Activated naive CD4-positive, alpha-beta T cell treated with anti-CD3 and anti-CD28 coated beads, Interleukin-2, amount 10 ng/mL, durations not matched to agents 5 hours and 36 hours (primary cell): ENCODE results near the gene MYBPC1. TPM values are rescaled to one million over a fixed set of nuclear protein-coding genes. Genes with fewer than 3 reads are reported as not detected.

Experiments
- total RNA-seq, 2 experiments: library from RNA; stranded (reverse); gene quantifications; one replicate each; pipeline ENCODE4 v1.2.3, GENCODE V29; 2021

Gene MYBPC1, protein sequence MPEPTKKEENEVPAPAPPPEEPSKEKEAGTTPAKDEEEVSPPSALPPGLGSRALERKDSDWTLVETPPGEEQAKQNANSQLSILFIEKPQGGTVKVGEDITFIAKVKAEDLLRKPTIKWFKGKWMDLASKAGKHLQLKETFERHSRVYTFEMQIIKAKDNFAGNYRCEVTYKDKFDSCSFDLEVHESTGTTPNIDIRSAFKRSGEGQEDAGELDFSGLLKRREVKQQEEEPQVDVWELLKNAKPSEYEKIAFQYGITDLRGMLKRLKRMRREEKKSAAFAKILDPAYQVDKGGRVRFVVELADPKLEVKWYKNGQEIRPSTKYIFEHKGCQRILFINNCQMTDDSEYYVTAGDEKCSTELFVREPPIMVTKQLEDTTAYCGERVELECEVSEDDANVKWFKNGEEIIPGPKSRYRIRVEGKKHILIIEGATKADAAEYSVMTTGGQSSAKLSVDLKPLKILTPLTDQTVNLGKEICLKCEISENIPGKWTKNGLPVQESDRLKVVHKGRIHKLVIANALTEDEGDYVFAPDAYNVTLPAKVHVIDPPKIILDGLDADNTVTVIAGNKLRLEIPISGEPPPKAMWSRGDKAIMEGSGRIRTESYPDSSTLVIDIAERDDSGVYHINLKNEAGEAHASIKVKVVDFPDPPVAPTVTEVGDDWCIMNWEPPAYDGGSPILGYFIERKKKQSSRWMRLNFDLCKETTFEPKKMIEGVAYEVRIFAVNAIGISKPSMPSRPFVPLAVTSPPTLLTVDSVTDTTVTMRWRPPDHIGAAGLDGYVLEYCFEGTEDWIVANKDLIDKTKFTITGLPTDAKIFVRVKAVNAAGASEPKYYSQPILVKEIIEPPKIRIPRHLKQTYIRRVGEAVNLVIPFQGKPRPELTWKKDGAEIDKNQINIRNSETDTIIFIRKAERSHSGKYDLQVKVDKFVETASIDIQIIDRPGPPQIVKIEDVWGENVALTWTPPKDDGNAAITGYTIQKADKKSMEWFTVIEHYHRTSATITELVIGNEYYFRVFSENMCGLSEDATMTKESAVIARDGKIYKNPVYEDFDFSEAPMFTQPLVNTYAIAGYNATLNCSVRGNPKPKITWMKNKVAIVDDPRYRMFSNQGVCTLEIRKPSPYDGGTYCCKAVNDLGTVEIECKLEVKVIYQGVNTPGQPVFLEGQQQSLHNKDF
- total RNA-seq: not detected

GRCh38 chr12:101594700-101595099 is at the start of gene MYBPC1:
TSS of gene MYBPC1 (plus strand) at chr12:101594971. CDS start at chr12:101595071, 100 bp downstream.

DNA sequence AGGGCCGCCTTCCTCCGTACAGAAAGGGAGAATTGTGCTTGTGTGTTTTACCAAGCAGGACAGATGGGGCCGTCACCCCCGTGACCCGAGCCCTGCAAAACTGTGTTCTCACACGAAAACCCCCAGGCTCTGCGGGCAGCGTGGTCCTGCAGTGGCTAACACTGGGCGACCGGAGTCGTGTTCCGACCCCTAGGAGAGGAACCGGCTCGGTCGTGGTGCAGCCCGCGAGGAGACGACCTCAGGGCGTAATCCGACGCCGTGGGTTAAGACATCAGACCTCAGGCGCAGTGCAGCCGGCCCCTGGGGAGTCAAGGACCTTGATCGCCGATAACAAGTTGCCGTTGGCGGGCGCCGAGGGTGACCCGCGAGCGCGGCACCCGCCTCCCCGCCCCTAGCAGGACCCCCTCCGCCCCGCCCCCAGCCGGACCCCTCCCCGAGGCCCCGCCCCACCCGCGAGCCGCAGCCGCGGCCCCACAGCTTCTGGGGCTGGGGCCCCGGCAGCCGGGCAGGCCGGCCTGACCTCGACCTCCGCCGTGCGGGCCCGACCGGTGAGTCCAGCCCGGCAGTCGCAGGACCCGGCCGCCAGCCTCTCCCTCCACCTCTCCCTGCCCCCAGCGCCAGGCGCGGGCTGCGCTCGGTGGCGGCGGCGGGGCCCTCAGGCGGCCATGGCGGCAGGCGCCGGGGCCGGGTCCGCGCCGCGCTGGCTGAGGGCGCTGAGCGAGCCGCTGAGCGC is 102.6 kb downstream of the MYBPC1 start, which contains the start of gene CHPT1:
Gene CHPT1 (plus strand): TSS at position 444 of the 733 bp plus-strand sequence. CDS start 222 bp downstream, at position 666.

Other genes starting within 250 kb of the MYBPC1 start
- gene ARL1, start 187.2 kb upstream of the MYBPC1 start, total RNA-seq: 10 to 100 TPM; 33.5 to 41.4 TPM
- not detected for gene SPIC, start 119.6 kb upstream of the MYBPC1 start, total RNA-seq
- 10 to 100 TPM; 14.3 to 14.6 TPM for gene CHPT1, start 102.7 kb downstream of the MYBPC1 start, total RNA-seq
- under 1 TPM; 0.43 to 0.70 TPM for gene SYCP3, start 144.5 kb downstream of the MYBPC1 start, total RNA-seq
- gene GNPTAB, start 236.0 kb downstream of the MYBPC1 start, total RNA-seq: 10 to 100 TPM; 57.3 to 59.1 TPM